SK-N-MC (cell line): Measurements from ENCODE around the gene HEPACAM.

Experiments used
- EZH2 ChIP-seq: fragments of 200-600 bp; sonication (generic); IDR thresholded peaks from one replicate; pipeline ENCODE4 v1.6.1; 2017; ENCODE audit warnings: antibody characterized with exemption
- FOXP2 ChIP-seq: optimal IDR thresholded peaks from 2 replicates; pipeline ENCODE3; 2011; ENCODE audit warnings: mild to moderate bottlenecking, moderate library complexity; ENCODE audit not compliant: insufficient read depth; ENCODE audit errors: extremely low read length, control extremely low read depth
- POLR2AphosphoS5 ChIP-seq: IDR thresholded peaks from 2 replicates; pipeline ENCODE4 v1.6.1; 2012; ENCODE audit warnings: mild to moderate bottlenecking, low read depth, low read length, borderline replicate concordance

- TF ChIP-seq POLR2AphosphoS5 (no peak), EZH2 (no peak), FOXP2 (no peak)
Observed at GRCh38 chr11:124892750-124893454, 42.9 kb downstream of the HEPACAM start.
